H1 (cell line): ENCODE results near the gene CHD3. TPM values are rescaled to one million over a fixed set of nuclear protein-coding genes. Genes with fewer than 3 reads are reported as not detected.

Source experiments
- CTCF ChIA-PET: fragments of 300-600 bp; sonication (Branson Sonifier 250); formaldehyde crosslinking; loops from one replicate; lab custom pipeline; 2021; ENCODE audit not compliant: partially characterized antibody; lab: Charles Lee
- POLR2A ChIA-PET: fragments of 300-600 bp; sonication (Branson Sonifier 250); formaldehyde crosslinking; loops from one replicate; lab custom pipeline; 2021; ENCODE audit warnings: inconsistent platforms; ENCODE audit not compliant: partially characterized antibody; lab: Charles Lee
- DNase-seq, 2 experiments: peaks; one replicate each; pipeline versions ENCODE4 v3.0.0 to v3.0.0-alpha.2; 2010 to 2022; ENCODE audit warnings: low spot score in 2 of 2, low read depth in 1 of 2, mixed read lengths in 1 of 2
- FAIRE-seq: peaks from 2 replicates; lab custom pipeline; 2011; peaks lifted over from hg19 to GRCh38; lab: Jason Lieb, UNC
- H2AFZ ChIP-seq: 2 replicates; pipeline ENCODE4 v1.8.1; 2012; ENCODE audit warnings: low read length, inconsistent platforms
- H2AK5ac ChIP-seq: 2 replicates; pipeline ENCODE4 v1.6.1; 2013; ENCODE audit warnings: low read depth, low read length
- H2BK120ac ChIP-seq: replicated peaks from 2 replicates; pipeline ENCODE3; 2013; ENCODE audit warnings: low read depth, low read length, inconsistent platforms
- H2BK12ac ChIP-seq: 2 replicates; pipeline ENCODE4 v1.6.1; 2013; ENCODE audit warnings: low read depth, low read length
- H2BK15ac ChIP-seq: 2 replicates; pipeline ENCODE4 v1.6.1; 2013; ENCODE audit warnings: low read length
- H2BK20ac ChIP-seq: 2 replicates; pipeline ENCODE4 v1.6.1; 2013; ENCODE audit warnings: low read length
- H2BK5ac ChIP-seq: 2 replicates; pipeline ENCODE4 v1.6.1; 2013; ENCODE audit warnings: low read depth, low read length
- H3K14ac ChIP-seq: 2 replicates; pipeline ENCODE4 v1.6.1; 2013; ENCODE audit warnings: inconsistent platforms; ENCODE audit not compliant: insufficient read length
- H3K18ac ChIP-seq: 2 replicates; pipeline ENCODE4 v1.6.1; 2013; ENCODE audit warnings: low read length; ENCODE audit errors: extremely low read depth
- H3K23ac ChIP-seq: 2 replicates; pipeline ENCODE4 v1.6.1; 2013; ENCODE audit warnings: inconsistent platforms; ENCODE audit not compliant: insufficient read length
- H3K23me2 ChIP-seq: 2 replicates; pipeline ENCODE4 v1.6.1; 2013; ENCODE audit warnings: low read depth, low read length
- H3K27ac ChIP-seq: 2 replicates; pipeline ENCODE4 v1.6.1; 2011; ENCODE audit warnings: low read depth, low read length, inconsistent platforms
- H3K27me3 ChIP-seq, 4 experiments: replicated peaks in 1 of 4; 1 replicate in 1 of 4; 2 replicates in 3 of 4; pipeline versions ENCODE4 v1.6.1 to v1.8.1; 2011 to 2013; ENCODE audit warnings: low read length in 3 of 4, mild to moderate bottlenecking in 3 of 4, inconsistent platforms in 2 of 4, mixed read lengths in 2 of 4, moderate library complexity in 1 of 4; ENCODE audit not compliant: control insufficient read depth in 3 of 4, insufficient read depth in 3 of 4; ENCODE audit errors: extremely low read depth in 1 of 4
- H3K36me3 ChIP-seq, 4 experiments: 2 replicates each; pipeline versions ENCODE4 v1.6.1 to v1.8.1; 2011 to 2013; ENCODE audit warnings: mild to moderate bottlenecking in 4 of 4, low read length in 3 of 4, moderate library complexity in 2 of 4, control low read depth in 1 of 4, inconsistent platforms in 1 of 4; ENCODE audit not compliant: insufficient read depth in 4 of 4, control insufficient read depth in 2 of 4
- H3K4ac ChIP-seq: replicated peaks from 2 replicates; pipeline ENCODE3; 2013; ENCODE audit warnings: low read length, low read depth, mixed read lengths, inconsistent platforms; ENCODE audit not compliant: insufficient read length
- H3K4me1 ChIP-seq, 4 experiments: replicated peaks in 1 of 4; 1 replicate in 1 of 4; 2 replicates in 3 of 4; pipeline versions ENCODE4 v1.6.1 to v1.8.1; 2011 to 2013; ENCODE audit warnings: low read length in 3 of 4, inconsistent platforms in 2 of 4, mixed read lengths in 1 of 4; ENCODE audit not compliant: insufficient read depth in 4 of 4, control insufficient read depth in 3 of 4
- H3K4me2 ChIP-seq, 2 experiments: 2 replicates each; pipeline versions ENCODE4 v1.6.1 to v1.8.1; 2011 to 2013; ENCODE audit warnings: low read depth in 2 of 2, low read length in 2 of 2, control low read depth in 1 of 2, inconsistent platforms in 1 of 2, mild to moderate bottlenecking in 1 of 2; ENCODE audit not compliant: insufficient read depth in 1 of 2
- H3K4me3 ChIP-seq, 4 experiments: fragments of 200-600, 300-600 bp in 1 of 4; sonication (generic), shearing (Covaris generic), sonication (Bioruptor Twin) in 1 of 4; 2 replicates each; pipeline versions ENCODE4 v1.5.1 to v1.8.1; 2011 to 2016; ENCODE audit warnings: low read length in 4 of 4, low read depth in 3 of 4, control low read depth in 2 of 4, inconsistent platforms in 2 of 4, mild to moderate bottlenecking in 2 of 4, mixed read lengths in 1 of 4, moderate library complexity in 1 of 4; ENCODE audit not compliant: insufficient read depth in 2 of 4; ENCODE audit errors: extremely low read depth in 1 of 4
- H3K56ac ChIP-seq: replicated peaks from 2 replicates; pipeline ENCODE3; 2013; ENCODE audit warnings: low read depth, mild to moderate bottlenecking, mixed read lengths, low read length, inconsistent platforms; ENCODE audit not compliant: insufficient read length
- H3K79me1 ChIP-seq: 2 replicates; pipeline ENCODE4 v1.6.1; 2013; ENCODE audit warnings: low read depth, low read length, control low read depth
- H3K79me2 ChIP-seq, 2 experiments: 2 replicates each; pipeline versions ENCODE4 v1.6.1 to v1.8.1; 2012 to 2013; ENCODE audit warnings: low read length in 2 of 2, mild to moderate bottlenecking in 2 of 2, inconsistent platforms in 1 of 2; ENCODE audit not compliant: insufficient read depth in 2 of 2, control insufficient read depth in 1 of 2
- H3K9ac ChIP-seq, 4 experiments: replicated peaks in 1 of 4; 1 replicate in 1 of 4; 2 replicates in 3 of 4; pipeline versions ENCODE4 v1.6.1 to v1.8.1; 2011 to 2013; ENCODE audit warnings: low read depth in 3 of 4, low read length in 3 of 4, control low read depth in 2 of 4, mild to moderate bottlenecking in 2 of 4, moderate library complexity in 2 of 4, inconsistent platforms in 1 of 4; ENCODE audit errors: extremely low read depth in 1 of 4
- H3K9me3 ChIP-seq, 2 experiments: 2 replicates each; pipeline versions ENCODE4 v1.6.1 to v1.8.1; 2012 to 2013; ENCODE audit warnings: mild to moderate bottlenecking in 2 of 2, moderate library complexity in 2 of 2, control low read depth in 1 of 2, inconsistent platforms in 1 of 2, low read depth in 1 of 2, low read length in 1 of 2, mixed read lengths in 1 of 2; ENCODE audit not compliant: insufficient read depth in 2 of 2
- H4K20me1 ChIP-seq, 2 experiments: replicated peaks in 1 of 2; 2 replicates each; pipeline versions ENCODE3 to v1.8.1; 2011 to 2013; ENCODE audit warnings: inconsistent platforms in 2 of 2, low read length in 2 of 2, mild to moderate bottlenecking in 1 of 2; ENCODE audit not compliant: insufficient read depth in 2 of 2, control insufficient read depth in 1 of 2
- H4K5ac ChIP-seq: 2 replicates; pipeline ENCODE4 v1.6.1; 2013; ENCODE audit warnings: low read length, low read depth, mixed read lengths, inconsistent platforms; ENCODE audit not compliant: insufficient read length
- H4K8ac ChIP-seq: 2 replicates; pipeline ENCODE4 v1.8.0; 2013; ENCODE audit warnings: mild to moderate bottlenecking, moderate library complexity, low read length, inconsistent platforms; ENCODE audit not compliant: insufficient read depth; ENCODE audit errors: extremely low read depth
- H4K91ac ChIP-seq: replicated peaks from 2 replicates; pipeline ENCODE3; 2013; ENCODE audit warnings: low read length, mixed read lengths, inconsistent platforms; ENCODE audit not compliant: insufficient read length
- ASH2L ChIP-seq: fragments of 200-600, 300-600 bp; sonication (generic); IDR thresholded peaks from one replicate; pipeline ENCODE4 v1.7.1; 2017; ENCODE audit warnings: low read length
- BCL11A ChIP-seq, 2 experiments: IDR thresholded peaks; one replicate each; pipeline ENCODE4 v1.6.1; 2011; ENCODE audit warnings: low read depth in 2 of 2, low read length in 2 of 2, mild to moderate bottlenecking in 2 of 2
- CEBPB ChIP-seq: IDR thresholded peaks from 2 replicates; pipeline ENCODE4 v1.6.1; 2012; ENCODE audit warnings: low read depth, low read length
- KDM4A ChIP-seq: IDR thresholded peaks from one replicate; pipeline ENCODE4 v1.7.1; 2012; ENCODE audit warnings: low read depth, mild to moderate bottlenecking, moderate library complexity, low read length, inconsistent platforms; ENCODE audit not compliant: severe bottlenecking
- MAX ChIP-seq: IDR thresholded peaks from 2 replicates; pipeline ENCODE4 v1.6.1; 2012; ENCODE audit warnings: inconsistent platforms
- POLR2AphosphoS5 ChIP-seq: IDR thresholded peaks from 2 replicates; pipeline ENCODE4 v1.6.1; 2011; ENCODE audit warnings: low read depth, low read length
- RAD21 ChIP-seq, 2 experiments: IDR thresholded peaks in 1 of 2; conservative IDR thresholded peaks in 1 of 2; 2 replicates each; pipeline ENCODE4 v1.6.1; 2011; ENCODE audit warnings: low read depth in 2 of 2, low read length in 2 of 2, improper control_type of control experiment in 1 of 2, inconsistent platforms in 1 of 2, mild to moderate bottlenecking in 1 of 2, moderate library complexity in 1 of 2
- SAP30 ChIP-seq: fragments of 300-600 bp; sonication (generic); IDR thresholded peaks from 2 replicates; pipeline ENCODE4 v1.7.1; 2012; ENCODE audit warnings: low read length, moderate library complexity, mild to moderate bottlenecking, inconsistent platforms; ENCODE audit not compliant: insufficient read depth, insufficient replicate concordance
- TBP ChIP-seq: IDR thresholded peaks from 2 replicates; pipeline ENCODE4 v1.6.1; 2011; ENCODE audit warnings: low read depth, low read length, improper control_type of control experiment
- TCF12 ChIP-seq: IDR thresholded peaks from 2 replicates; pipeline ENCODE4 v1.6.1; 2011; ENCODE audit warnings: low read depth, mild to moderate bottlenecking, low read length
- WGBS, 2 experiments: shearing (Covaris generic) in 1 of 2; methylation state at CpG; one replicate each; pipeline versions ENCODE4 v1.1.6 to v1.1.7; 2013 to 2015; ENCODE audit warnings: low lambda C conversion rate in 2 of 2, mixed read lengths in 2 of 2, inconsistent platforms in 1 of 2, low coverage in 1 of 2, missing lambda C conversion rate in 1 of 2; ENCODE audit not compliant: insufficient replicate concordance in 2 of 2, insufficient coverage in 1 of 2, insufficient read length in 1 of 2; ENCODE audit errors: extremely low coverage in 1 of 2, missing lambda C conversion rate in 1 of 2; 5-methylcytosine and 5-hydroxymethylcytosine counted together
- polyA plus RNA-seq, 7 experiments: library from polyadenylated mRNA; depleted of rRNA in 3 of 7; stranded (reverse) in 5 of 7; unstranded in 2 of 7; fragments of >200 nt in 5 of 7; fragments of 200-250 nt in 2 of 7; gene quantifications; 1 replicate in 5 of 7; 2 replicates in 1 of 7; 4 replicates in 1 of 7; pipeline versions ENCODE4 v1.2.1 to v1.2.3, GENCODE V29; 2011 to 2013; ENCODE audit warnings: missing spikeins in 2 of 7, mixed read lengths in 2 of 7
- total RNA-seq: library from RNA; stranded (reverse); fragmentation: NEBNext Ultra II Directional; extraction: Animal tissue kit (Norgen Biotek cat#: 25700); gene quantifications from 2 replicates; pipeline ENCODE4 v1.2.1, GENCODE V29; 2021
- TF ChIP-seq, protein P1 (sequence below): IDR thresholded peaks from 2 replicates; pipeline ENCODE4 v1.6.1; 2011; ENCODE audit warnings: low read length, improper control_type of control experiment

CHD3 gene
- total and polyA plus RNA-seq, 2 of the 8 experiments (the other 6 are each of a cell fraction or from before 2014, with no cell fraction given), result 12.3 to 12.9 TPM

GRCh38 chr17:7841396-7841914 is 47.1 kb upstream of the CHD3 start:
- Histone ChIP-seq H2BK120ac (no peak overlapping the region), H2BK15ac (no peak overlapping the region), H4K5ac (peak overlapping the region; percentile 75), H3K79me1 (no peaks in the 10 kb centered on the region), H3K23me2 (peaks cover 39% of the 10 kb centered on the region), H2BK5ac (peak overlapping the region; percentile 60; the same call in 1 of the 2 replicates), H2BK20ac (no peak overlapping the region), H3K79me2 (no peaks in the 10 kb centered on the region), H2AFZ (no peak overlapping the region), H4K20me1 (peaks cover 12 to 42% of the 10 kb centered on the region in 2 experiments), H3K18ac (peak overlapping the region; percentile 93; the same call in 1 of the 2 replicates), H3K23ac (no peak overlapping the region), H3K56ac (no peak overlapping the region), H3K27ac (peak overlapping the region; percentile 37; the same call in 1 of the 2 replicates), H2AK5ac (peak overlapping the region; percentile 33; the same call in 1 of the 2 replicates), H3K4ac (no peak overlapping the region), H3K4me2 (peak overlapping the region; percentile 96 to 100), H3K14ac (no peak overlapping the region), H3K4me1 (peaks cover 10 to 34% (median 21%) of the 10 kb centered on the region in 4 experiments), H3K4me3 (peak overlapping the region; percentile 70 to 98 (median 86)), H2BK12ac (peak overlapping the region; percentile 77; the same call in 1 of the 2 replicates), H4K8ac (peak overlapping the region; percentile 77), H3K9ac (peak overlapping the region; percentile 57 to 71 (median 66); a peak in 6 of 7 replicates), H3K9me3 (no peaks in the 10 kb centered on the region), H4K91ac (no peak overlapping the region), H3K36me3 (no peaks in the 10 kb centered on the region; a peak in 1 of 8 replicates), H3K27me3 (peaks cover 18 to 53% (median 49%) of the 10 kb centered on the region in 4 experiments)
- CTCF ChIA-PET, result interaction anchor here (1.4 to 5.0 kb wide), 6 partner anchors 9 to 98 kb away, joined by 3 to 25 read pairs (median 6); no protein-coding TSS in a partner anchor
- FAIRE-seq (no peak), DNase-seq (no peak)
- POLR2A ChIA-PET, result interaction anchor here (0.6 to 5.2 kb wide), 8 partner anchors 9 to 165 kb away, joined by 3 to 34 read pairs (median 8); partner anchors contain the start of genes CYB5D1, KDM6B, NAA38 and TMEM88
- WGBS, 2 experiments, result 9% methylated on average over 18 of the region's 34 CpGs; no CpG with 5 or more reads in 1 of the 2 experiments
- TF ChIP-seq RAD21 (IDR thresholded peaks at IDR 0.05 in 1 of 2, conservative IDR thresholded peaks at IDR 0.05 in 1 of 2; ENCODE audit: low read depth in 2 of 2, low read length in 2 of 2), result 0 out of 4 replicates have a peak, but pooled peaks of 1 of the 2 experiments have one; percentile 0
- TF ChIP-seq TCF12, result no peak
- TF ChIP-seq ASH2L, result no peak
- no peak for TF ChIP-seq KDM4A
- TF ChIP-seq SAP30, result peak; percentile 35
- TF ChIP-seq, protein P1, sequence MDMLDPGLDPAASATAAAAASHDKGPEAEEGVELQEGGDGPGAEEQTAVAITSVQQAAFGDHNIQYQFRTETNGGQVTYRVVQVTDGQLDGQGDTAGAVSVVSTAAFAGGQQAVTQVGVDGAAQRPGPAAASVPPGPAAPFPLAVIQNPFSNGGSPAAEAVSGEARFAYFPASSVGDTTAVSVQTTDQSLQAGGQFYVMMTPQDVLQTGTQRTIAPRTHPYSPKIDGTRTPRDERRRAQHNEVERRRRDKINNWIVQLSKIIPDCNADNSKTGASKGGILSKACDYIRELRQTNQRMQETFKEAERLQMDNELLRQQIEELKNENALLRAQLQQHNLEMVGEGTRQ, result 0 out of 2 replicates have a peak, but pooled peaks have one; percentile 25
- no peak for TF ChIP-seq MAX
- TF ChIP-seq TBP, result no peak
- no peak for TF ChIP-seq CEBPB
- no peak for TF ChIP-seq POLR2AphosphoS5
- no peak for TF ChIP-seq BCL11A (IDR thresholded peaks at IDR 0.05; ENCODE audit: low read depth in 2 of 2, low read length in 2 of 2)
